ENCODE results near the gene KIF1A.
"Not testable (repeated sequence)": the region's sequence is repeated elsewhere in the genome, so short reads cannot be mapped to it uniquely, and the experiment has no call there.

DNA sequence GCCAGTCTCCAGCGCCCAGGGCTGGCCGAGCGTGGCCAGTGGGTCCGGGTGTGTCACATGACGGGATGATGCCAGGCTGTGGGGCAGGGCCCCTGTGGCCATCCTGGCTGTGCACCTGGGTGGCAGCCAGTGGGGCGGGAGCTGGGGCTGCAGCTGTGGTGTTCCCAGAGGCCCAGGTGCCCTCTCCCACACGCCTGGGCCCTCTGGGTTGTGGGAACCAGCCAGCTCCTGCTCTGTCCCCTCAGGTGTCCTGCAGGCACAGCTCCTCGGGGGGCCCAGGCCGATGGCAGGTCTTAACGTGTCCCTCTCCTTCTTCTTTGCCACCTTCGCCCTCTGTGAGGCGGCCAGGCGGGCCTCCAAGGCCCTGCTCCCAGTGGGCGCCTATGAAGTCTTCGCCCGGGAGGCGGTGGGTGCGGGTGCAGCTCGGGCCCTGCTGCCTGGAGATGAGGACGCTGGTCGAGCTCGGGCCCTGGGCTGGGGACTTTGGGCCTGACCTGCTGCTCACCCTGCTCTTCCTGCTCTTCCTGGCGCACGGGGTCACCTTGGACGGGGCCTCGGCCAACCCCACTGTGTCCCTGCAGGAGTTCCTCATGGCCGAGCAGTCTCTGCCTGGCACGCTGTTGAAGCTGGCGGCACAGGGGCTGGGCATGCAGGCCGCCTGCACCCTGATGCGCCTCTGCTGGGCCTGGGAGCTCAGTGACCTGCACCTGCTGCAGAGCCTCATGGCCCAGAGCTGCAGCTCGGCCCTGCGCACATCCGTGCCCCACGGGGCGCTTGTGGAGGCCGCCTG lies 128.2 kb downstream of the KIF1A start, which contains the start of gene AQP12A:
- TF ChIP-seq, protein P1, sequence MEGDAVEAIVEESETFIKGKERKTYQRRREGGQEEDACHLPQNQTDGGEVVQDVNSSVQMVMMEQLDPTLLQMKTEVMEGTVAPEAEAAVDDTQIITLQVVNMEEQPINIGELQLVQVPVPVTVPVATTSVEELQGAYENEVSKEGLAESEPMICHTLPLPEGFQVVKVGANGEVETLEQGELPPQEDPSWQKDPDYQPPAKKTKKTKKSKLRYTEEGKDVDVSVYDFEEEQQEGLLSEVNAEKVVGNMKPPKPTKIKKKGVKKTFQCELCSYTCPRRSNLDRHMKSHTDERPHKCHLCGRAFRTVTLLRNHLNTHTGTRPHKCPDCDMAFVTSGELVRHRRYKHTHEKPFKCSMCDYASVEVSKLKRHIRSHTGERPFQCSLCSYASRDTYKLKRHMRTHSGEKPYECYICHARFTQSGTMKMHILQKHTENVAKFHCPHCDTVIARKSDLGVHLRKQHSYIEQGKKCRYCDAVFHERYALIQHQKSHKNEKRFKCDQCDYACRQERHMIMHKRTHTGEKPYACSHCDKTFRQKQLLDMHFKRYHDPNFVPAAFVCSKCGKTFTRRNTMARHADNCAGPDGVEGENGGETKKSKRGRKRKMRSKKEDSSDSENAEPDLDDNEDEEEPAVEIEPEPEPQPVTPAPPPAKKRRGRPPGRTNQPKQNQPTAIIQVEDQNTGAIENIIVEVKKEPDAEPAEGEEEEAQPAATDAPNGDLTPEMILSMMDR (optimal IDR thresholded peaks at IDR 0.05 in 1 of 3, IDR thresholded peaks at IDR 0.05 in 1 of 3, conservative IDR thresholded peaks at IDR 0.05 in 1 of 3; ENCODE audit: extremely low read depth in 1 of 3, insufficient read depth in 2 of 3, low read length in 3 of 3), result not testable (repeated sequence)
- TF ChIP-seq EZH2 (IDR thresholded peaks at IDR 0.05; ENCODE audit: low read length), result not testable (repeated sequence)
